Amygdala (tissue), 56 donors: ENCODE measurements around the gene RAB6A.
"Not testable (repeated sequence)": the region's sequence is repeated elsewhere in the genome, so short reads cannot be mapped to it uniquely, and the experiment has no call there.

Experiments used
- DNase-seq, 56 donors: peaks; one replicate each; lab custom pipeline; 2025; lab: John Stamatoyannopoulos, UW

RAB6A gene

GRCh38 chr11:73729594-73730206, 31.2 kb downstream of the RAB6A start:
- peak in 22 of 56 donors; percentile 5 to 63 (median 22) for DNase-seq

DNA sequence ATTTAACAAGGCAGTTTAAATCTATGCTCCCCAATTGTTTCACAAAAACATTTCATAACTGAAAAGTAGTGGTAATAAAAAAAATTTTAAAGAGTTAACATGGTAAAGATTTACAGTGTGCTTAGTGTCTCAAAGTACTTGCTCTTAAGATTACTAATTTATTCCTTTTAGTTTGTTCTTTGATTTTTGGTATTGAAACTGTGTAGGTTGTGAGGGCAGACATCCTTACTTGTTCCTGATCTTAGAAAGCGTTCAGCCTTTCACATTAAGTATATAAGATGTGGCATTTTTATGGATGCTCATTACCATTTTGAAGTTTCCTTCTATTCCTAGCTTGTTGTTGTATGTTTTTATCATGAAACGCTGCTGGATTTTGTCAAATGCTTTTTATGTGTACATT, 32.9 kb downstream of the RAB6A start:
- no peak for DNase-seq

DNA sequence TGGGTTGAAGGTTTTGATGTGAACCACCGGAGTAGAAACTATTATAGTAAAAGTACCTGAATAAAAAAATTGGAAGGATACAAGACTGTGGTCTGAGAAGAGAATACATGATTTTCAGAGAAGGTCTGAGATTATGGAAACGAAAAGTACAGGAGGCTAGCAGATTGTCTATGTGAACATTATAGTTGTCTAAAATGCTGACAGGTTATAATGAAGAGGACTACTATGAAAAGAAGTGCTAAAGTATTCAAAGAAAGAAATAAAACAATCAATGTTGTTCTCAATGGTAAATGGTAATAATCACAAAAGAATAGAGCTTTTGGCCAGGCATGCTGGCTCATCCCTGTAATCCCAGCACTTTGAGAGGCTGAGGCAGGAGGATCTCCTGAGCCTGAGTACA, 34.0 kb downstream of the RAB6A start:
- DNase-seq, result no peak

- DNase-seq, result no peak
These were observed 43.7 kb downstream of the RAB6A start for GRCh38 chr11:73717136-73717535.

- DNase-seq, result no peak
These were observed 44.5 kb downstream of the RAB6A start for GRCh38 chr11:73716153-73717056.

- DNase-seq, result no peak
These were observed 45.3 kb downstream of the RAB6A start for GRCh38 chr11:73715541-73715940.

DNA sequence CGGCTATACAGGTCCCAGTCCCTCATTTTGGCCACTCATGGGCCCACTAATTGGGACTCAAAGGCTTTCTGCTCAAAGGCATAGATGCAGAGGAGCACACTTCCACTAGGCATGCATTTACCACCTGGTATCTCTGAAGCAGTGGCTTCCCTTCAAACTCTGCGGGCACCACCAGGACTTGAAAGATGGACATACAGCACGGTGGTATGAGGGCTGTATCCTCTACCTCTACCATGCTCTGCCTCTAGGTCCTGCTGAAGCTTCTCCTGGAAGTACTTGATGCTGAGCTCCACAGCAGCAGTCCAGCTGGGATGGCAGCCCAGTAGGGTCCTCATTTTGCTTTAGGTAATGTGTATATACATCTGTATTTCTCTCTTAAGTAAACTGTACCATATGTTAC, 49.9 kb downstream of the RAB6A start:
- no peak for DNase-seq

GRCh38 chr11:73705053-73705452, 55.8 kb downstream of the RAB6A start:
- no peak for DNase-seq

- no peak for DNase-seq
These were observed 66.9 kb downstream of the RAB6A start for GRCh38 chr11:73693899-73694525.

- DNase-seq, result no peak
These were observed 80.2 kb downstream of the RAB6A start for GRCh38 chr11:73680687-73681086.

GRCh38 chr11:73676552-73676951, 84.3 kb downstream of the RAB6A start:
- not testable (repeated sequence) for DNase-seq

DNA sequence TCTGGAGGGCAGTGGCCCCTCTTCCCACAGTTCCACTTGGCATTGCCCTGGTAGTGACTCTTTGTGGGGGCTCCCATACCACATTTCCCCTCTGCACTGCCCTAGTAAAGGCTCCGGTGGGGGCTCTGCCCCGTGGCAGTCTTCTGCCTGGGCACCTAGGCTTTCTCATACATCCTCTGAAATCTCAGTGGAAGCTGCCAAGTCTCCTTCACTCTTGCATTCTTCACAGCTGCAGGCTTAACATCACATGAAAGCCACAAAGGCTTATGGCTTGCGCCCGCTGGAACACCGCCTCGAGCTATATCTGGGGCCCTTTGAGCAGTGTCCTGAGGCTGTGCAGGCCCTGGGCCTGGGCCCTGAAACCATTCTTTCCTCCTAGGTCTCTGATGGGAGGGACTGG, 89.2 kb downstream of the RAB6A start:
- no peak for DNase-seq

DNA sequence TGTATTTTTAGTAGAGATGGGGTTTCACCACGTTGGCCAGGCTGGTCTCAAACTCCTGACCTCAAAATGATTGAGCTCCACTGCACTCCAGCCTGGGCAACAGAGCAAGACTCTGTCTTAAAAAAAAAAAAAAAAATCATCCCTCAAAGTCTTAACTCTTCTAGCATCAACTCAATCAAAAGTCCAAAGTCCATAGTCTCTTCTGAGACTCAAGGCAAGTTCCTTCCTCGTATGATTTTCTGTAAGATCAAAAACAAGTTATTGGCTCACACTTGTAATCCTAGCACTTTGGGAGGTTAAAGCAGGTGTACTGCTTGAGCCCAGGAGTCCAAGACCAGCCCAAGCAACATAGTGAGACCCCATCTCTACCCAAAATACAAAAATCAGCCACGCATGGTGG, 90.1 kb downstream of the RAB6A start:
- no peak for DNase-seq

DNA sequence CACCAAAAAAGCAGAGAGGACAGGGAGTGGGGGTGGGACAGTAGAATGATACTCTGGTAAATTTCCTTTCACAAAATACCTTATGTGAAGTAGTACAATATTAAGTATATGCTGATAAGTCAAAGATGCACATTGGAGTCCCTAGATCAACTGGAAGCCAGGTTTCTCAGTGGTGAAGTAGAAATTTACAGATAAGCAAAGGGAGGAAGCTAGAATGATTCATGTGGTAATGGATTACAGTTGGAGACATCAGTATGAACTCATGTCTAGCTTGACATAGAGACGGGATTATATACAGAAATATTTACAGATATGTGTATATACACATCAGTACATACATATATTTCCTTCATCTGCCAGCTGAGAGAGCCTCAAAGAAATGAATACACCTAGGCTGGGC, 93.0 kb downstream of the RAB6A start:
- no peak for DNase-seq

DNA sequence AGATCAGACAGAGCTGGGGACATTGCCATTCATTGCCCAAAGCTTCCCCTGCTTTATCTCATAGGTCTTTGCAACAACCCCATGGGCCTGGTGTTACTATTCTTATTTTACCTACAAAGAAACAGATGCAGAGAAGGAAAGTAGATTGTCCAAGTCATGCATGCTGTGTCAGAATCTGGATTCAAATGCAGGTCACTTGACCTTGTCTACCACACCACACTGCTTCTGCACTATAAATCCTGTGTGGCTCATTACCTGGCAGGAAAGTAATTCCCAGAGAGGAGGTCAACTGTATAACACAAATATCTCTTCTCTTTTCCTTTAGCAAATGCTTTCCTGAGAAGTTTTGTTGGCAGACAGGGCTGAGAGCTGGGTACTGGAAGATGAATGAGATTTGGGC, 96.0 kb downstream of the RAB6A start:
- no peak for DNase-seq

DNA sequence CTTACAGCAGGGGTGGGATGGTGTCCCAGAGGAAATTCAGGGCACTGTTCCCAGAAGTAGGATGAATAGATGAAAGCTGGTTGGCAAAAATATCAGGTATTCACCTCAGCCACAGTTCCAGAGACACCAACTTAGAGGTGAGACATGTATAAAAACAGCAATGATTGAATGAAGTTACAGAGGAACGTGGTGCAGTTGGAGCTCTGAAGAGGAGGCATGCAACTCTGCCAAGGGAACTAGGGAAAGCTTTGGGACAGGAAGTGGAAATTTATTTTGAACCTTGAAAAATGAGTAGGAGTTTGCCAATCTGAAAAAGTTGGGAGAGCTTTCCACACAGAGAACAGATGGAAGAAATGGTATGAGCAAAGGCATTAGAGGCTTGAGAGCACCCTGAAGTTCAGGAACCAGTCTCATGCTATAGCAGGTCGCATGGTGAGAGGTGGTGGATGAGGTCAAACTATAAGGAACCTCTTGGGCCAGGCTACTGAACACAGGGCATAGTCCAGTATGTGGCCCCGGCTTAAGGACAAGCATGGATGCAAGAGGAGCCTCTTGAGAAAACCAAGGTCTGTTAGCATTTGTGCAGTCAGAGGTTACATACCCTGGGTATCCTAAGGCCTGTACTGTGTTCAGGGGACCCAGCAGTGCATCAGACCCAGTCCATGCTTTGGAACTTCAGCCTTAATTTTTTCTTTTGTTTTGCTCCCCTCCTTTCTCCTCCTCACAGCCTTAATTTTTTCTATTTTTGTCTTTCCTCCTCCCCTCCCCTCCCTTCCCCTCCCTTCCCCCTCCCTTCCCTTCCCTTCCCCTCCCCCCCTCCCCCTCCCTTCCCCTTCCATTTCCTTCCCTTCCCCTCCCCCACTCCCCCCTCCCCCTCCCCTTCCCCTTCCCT, 97.0 kb downstream of the RAB6A start:
- no peak for DNase-seq

GRCh38 chr11:73662445-73663157, 98.3 kb downstream of the RAB6A start:
- no peak for DNase-seq

DNA sequence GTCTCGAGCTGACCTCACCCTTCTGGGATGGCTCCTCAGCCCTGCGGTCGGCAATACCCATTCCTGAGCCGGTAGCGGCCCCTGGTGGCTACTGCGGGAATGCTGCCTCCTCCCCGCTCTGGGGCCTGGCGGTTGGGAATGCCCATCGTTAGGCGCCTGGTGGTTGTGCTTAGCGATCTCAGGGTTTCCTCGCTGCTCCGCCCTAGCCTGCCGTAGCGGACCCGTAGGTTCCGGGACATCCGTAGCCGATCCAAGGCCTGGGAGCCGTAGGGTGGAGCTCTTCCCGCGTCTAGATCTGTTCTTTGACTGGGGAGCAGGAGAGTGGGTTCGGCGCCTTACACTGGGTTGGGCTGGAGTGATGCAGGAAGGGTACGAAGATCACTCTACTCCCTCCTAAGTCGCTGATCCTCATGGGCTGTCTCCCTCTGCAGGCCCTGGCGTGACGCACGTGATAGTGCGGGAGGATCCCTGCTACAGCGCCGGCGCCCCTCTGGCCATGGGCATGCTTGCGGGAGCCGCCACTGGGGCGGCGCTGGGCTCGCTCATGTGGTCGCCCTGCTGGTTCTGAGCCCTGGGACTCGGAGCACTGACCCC, 99.7 kb downstream of the RAB6A start:
- peak in 55 of 56 donors; percentile 48 to 94 (median 81) for DNase-seq

- DNase-seq, result peak in 1 of 56 donors; percentile 45
These were observed 100.3 kb downstream of the RAB6A start for GRCh38 chr11:73660497-73661034.
